ENCODE measurements around the gene GPC1. TPM values are rescaled to one million over a fixed set of nuclear protein-coding genes. Genes with fewer than 3 reads are reported as not detected.
A peak's percentile ranks its signal among the peaks of the same experiment; 100 is the strongest.

The GPC1 gene
- total and polyA plus RNA-seq, 2 of the 4 experiments (the other 2 are of a cell fraction), result 16.0 to 211 TPM

GRCh38 chr2:240447934-240448333, 12.5 kb downstream of the GPC1 start:
- Histone ChIP-seq H4K20me1 (ENCODE audit: insufficient read depth, low read length) (peaks cover 94% of the 10 kb centered on the region), H3K23ac (ENCODE audit: low read depth, low read length) (no peak overlapping the region), H3K4me1 (ENCODE audit: control insufficient read depth, insufficient read depth, low read length) (peaks cover 24% of the 10 kb centered on the region), H3K27me3 (ENCODE audit: control insufficient read depth, insufficient read depth, low read length) (no peaks in the 10 kb centered on the region), H3K79me1 (ENCODE audit: low read depth in 1 of 2, low read length in 2 of 2) (peaks cover 23 to 81% of the 10 kb centered on the region in 2 experiments), H4K5ac (ENCODE audit: low read depth, low read length) (no peak overlapping the region), H3K4me2 (ENCODE audit: low read depth, low read length) (no peak overlapping the region), H2BK5ac (ENCODE audit: low read depth, low read length, poor library complexity, severe bottlenecking) (no peak overlapping the region), H2AK9ac (replicated peaks; ENCODE audit: low read depth, low read length, poor library complexity) (no peak overlapping the region), H2AFZ (replicated peaks; ENCODE audit: low read length, poor library complexity) (peak overlapping the region; percentile 41), H3K9ac (ENCODE audit: low read depth, low read length) (no peak overlapping the region), H2AK5ac (ENCODE audit: low read depth, low read length) (no peak overlapping the region), H2BK20ac (ENCODE audit: low read depth, low read length) (no peak overlapping the region), H3K4ac (ENCODE audit: low read depth, low read length) (no peak overlapping the region), H3K27ac (ENCODE audit: insufficient read depth, low read length) (no peak overlapping the region), H3K9me3 (ENCODE audit: control insufficient read depth, insufficient read depth, low read length) (no peaks in the 10 kb centered on the region), H3K4me3 (ENCODE audit: insufficient read depth, low read depth, low read length) (no peak overlapping the region), H3K36me3 (ENCODE audit: control insufficient read depth, insufficient read depth, low read length) (peaks cover 18% of the 10 kb centered on the region), H3K18ac (ENCODE audit: low read depth, low read length) (no peak overlapping the region), H2BK120ac (ENCODE audit: low read depth, low read length) (no peak overlapping the region), H4K8ac (ENCODE audit: low read depth in 2 of 2, low read length in 2 of 2) (no peak overlapping the region), H2BK15ac (ENCODE audit: low read depth, low read length) (no peak overlapping the region), H3K56ac (ENCODE audit: extremely low read depth, insufficient read depth, low read length) (no peak overlapping the region), H3K9me1 (ENCODE audit: insufficient read depth, low read length) (0 out of 2 replicates have a peak, but pooled peaks cover 11% of the 10 kb centered on the region), H3K14ac (replicated peaks; ENCODE audit: low read depth, low read length) (no peak overlapping the region), H4K91ac (ENCODE audit: insufficient read depth, low read depth, low read length) (no peak overlapping the region)
- 90% methylated on average over 6 of the region's 15 CpGs; no CpG with 5 or more reads in 1 of the 2 experiments for WGBS, 2 experiments (ENCODE audit: extremely low coverage in 2 of 2, insufficient read length in 1 of 2)
- POLR2A ChIA-PET (ENCODE audit: unreplicated experiment), result no interaction called here
- CTCF ChIA-PET, result no interaction called here
- intact Hi-C loops (cut with micrococcal nuclease), result no loop called here
- TF ChIP-seq RFX5 (IDR thresholded peaks at IDR 0.05; ENCODE audit: low read depth, low read length) (no peak), POLR2A (IDR thresholded peaks at IDR 0.05; ENCODE audit: low read depth, low read length) (no peak), BHLHE40 (IDR thresholded peaks at IDR 0.05; ENCODE audit: low read depth, low read length) (no peak), CHD1 (IDR thresholded peaks at IDR 0.05; ENCODE audit: low read depth, low read length) (no peak), NFE2L2 (IDR thresholded peaks at IDR 0.05; ENCODE audit: low read depth, low read length) (no peak), CTCF (conservative IDR thresholded peaks at IDR 0.05; ENCODE audit: low read depth, low read length) (no peak), ELK1 (IDR thresholded peaks at IDR 0.05; ENCODE audit: borderline replicate concordance, low read depth, low read length) (no peak), FOS (IDR thresholded peaks at IDR 0.05; ENCODE audit: low read depth, low read length) (no peak)
- DNase-seq, result no peak
- in situ Hi-C loops (cut with MboI; ENCODE audit: low sequenced_read_pairs), result no loop called here
- dilution Hi-C loops (cut with HindIII; ENCODE audit: low sequenced_read_pairs, unreplicated experiment), result no loop called here
- no TSS peak for BruUV-seq (replicated peaks)
- no peak for ATAC-seq (ENCODE audit: low read depth)
